GM19023 (cell line): Measurements from ENCODE around the gene BTBD2.

ENCODE experiments used
- ATAC-seq: cut with Tn5 transposase; IDR thresholded peaks from one replicate; pipeline ENCODE4 v1.9.1; 2021; ENCODE audit warnings: mild to moderate bottlenecking, moderate library complexity; ENCODE audit not compliant: unreplicated experiment

The BTBD2 gene

DNA sequence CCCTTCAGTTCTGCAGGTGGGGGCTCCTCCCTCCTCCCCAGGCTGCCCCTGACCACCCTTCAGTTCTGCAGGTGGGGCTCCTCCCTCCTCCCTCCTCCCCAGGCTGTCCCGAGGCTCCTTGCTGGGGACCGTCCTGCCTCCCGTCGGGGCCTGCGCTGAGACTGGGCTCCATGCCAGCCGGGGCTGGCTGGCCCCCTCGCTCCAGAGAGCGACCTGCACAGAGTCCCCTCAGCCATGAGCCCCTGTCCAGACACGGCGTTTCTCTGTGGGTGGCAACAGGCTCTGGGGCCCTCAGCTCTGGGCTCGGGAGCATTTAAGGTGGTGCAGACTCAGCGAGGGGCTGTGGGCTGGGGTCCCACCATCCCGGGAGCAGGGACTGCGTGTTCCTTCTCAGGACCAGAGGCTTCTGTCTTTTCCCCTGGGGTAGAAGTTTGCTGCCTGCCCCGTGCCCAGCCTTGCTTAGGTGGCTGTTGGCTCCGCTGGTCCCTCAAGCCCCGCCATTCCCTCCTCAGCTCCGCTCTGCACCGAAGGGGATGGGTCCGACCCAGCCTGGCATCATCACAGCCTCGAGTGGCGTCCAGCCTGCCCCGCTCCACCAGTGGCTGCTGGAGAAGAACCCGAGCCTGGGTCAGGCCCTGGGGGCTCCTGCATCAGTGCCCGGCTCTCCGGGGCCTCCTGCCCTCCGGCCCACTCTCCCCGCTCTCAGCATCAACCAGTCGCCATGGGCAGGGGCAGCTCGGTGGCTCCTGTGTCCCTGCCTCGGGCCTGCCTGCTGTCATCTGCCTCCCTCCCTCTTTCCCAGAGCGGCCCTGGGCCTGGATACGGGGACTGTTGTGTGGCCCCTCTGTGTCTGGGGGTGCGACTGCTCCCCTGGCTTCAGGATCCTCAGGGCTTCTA, 47.0 kb downstream of the BTBD2 start:
- no peak for ATAC-seq

DNA sequence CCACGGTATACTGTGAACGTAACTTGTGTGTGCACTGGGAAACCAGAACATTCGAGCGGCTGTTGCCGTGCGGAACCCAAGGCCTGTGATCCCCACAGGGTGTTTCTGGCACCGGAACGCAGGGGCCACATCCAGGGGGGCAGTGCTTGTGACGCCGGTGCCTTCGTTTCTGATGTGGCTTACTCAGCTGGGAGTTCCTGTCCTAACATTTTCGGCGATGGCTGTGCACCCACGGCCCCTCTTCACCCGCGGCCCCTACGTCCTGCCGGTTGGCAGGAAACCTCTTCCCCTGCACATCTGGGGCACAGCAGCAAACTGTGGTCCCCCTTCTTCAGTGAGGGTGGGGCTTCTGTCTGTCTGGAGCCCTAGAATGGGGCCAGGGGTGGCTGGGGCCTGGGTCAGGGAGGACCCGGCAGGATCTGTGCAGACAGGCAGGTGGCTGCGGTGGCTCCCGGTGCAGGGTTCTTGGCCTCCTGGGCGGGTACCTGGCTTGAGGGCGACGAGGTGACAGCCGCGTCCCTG, 48.4 kb downstream of the BTBD2 start:
- no peak for ATAC-seq

DNA sequence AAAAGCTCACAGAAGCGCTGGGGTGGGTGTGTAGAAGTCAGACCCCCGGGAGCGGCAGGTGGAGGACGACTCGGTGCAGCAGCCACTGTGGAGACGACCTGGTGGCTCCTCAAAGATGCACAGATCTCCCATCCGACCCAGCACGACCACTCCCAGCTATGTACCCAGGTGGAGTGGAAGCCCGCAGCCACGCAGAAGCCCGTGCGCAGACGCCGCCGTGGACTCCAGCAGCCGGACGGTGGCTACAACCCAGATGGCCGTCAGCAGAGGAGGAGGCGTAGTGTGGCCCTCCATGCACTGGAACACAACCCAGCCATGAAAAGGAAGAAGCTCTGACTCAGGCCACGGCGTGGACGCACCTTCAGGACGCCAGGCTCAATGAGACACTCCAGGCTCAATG, 52.8 kb downstream of the BTBD2 start:
- no peak for ATAC-seq

DNA sequence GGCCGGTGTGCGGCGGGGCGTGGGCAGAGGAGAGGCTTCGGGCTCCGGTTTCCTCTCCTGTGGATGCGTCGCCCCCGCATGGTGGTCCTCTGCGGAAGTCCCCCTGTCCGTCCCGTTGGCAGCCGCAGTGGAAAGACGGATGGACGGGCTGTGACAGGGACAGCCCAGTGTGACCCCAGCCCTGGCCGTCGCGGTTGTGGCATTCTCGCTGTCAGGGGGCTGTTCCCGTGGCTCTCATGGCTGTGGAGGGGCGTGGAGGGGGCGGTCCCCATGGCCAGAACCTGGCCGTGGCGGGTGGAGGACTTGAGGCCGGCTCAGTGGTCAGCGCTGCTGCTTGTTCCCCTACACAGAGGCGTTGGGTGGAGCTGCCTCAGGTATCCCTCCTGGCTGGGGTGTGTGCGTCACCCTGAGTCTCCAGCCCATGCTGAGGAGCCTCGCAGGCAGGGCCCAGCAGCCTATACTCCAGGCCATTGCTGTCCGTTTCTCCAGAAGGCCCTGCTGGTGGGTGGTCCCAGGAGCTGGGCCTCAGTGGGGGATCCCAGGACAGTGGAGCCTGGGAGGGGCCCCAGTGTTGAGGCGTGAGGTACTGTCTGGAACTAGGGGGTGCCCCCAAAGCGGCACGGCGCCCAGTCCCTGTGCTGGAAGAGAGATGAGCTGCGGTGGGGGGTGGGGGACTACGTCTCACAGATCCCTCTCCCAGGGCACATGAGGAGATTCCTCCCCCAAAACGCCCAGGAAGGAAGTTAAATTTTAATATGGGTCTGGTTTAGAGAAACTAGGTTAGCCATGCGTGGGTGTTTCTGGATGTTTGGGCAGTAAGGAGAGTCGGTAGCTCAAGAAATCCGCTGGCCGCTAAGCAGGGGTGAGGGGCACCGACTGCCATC, 54.3 kb downstream of the BTBD2 start:
- ATAC-seq: no peak

DNA sequence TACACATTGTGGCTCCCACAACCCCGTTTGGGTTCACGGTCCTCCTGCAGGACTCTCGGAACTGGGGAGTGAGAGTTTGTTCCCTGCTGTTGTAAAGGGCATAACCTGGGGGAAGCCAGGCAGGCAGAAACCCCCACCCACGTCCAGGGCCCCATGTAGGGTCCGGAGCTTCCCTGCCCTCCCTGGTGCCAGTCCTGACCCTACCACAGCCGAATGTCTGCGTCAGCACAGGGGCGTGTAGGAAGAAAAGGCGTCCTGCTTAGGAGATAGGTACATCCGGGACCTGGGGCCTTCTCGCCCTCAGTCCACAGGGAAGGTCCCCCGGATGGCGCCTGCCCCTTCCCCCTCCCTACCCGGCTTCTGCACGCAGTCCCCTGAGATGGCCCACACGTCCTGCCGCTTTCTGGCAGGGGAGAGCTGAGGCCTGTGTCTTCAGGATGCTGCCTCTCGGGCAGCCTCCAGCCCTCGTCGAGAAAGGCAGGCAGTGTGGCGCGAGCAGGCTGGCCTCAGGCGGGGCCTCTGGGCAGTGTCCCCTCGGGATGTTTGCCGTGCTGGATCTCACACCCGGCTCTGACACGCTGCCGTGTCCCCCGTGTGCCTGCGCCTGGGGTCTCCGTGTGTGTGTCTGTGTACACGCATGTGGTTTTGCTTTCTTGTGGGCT, 55.5 kb downstream of the BTBD2 start:
- ATAC-seq: no peak

DNA sequence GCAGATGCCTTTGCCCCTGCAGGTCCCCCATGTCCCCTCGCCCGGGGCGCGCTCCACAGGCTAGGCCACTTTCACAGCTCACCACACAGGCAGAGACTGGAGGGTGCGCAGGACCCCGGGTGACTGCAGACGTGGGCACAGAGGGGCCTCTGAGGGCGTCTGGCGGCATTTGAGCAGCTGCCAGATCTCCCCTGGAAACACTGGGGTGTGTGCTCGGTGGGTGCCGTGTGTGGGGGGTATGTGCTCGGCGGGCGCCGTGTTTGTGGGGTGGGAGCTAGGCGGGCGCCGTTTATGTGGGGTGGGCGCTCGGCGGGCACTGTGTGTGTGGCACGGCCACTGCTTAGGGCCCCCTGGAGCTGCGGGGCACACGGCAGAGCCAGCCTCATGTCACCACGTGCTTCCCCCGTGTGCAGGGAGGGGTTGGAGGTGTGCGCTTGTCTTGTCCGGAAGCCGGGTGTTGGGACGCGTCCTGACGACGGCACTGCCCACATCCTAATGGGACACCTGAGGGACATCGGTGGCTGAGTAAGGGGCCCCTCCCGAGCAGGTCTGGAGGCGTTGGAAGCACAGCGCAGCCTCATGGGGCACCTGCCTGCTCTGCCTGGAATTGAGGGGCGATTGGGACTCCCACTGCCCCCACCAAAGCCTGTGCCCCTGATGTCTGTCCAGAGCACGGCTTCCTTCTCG, 57.8 kb downstream of the BTBD2 start:
- ATAC-seq: no peak

DNA sequence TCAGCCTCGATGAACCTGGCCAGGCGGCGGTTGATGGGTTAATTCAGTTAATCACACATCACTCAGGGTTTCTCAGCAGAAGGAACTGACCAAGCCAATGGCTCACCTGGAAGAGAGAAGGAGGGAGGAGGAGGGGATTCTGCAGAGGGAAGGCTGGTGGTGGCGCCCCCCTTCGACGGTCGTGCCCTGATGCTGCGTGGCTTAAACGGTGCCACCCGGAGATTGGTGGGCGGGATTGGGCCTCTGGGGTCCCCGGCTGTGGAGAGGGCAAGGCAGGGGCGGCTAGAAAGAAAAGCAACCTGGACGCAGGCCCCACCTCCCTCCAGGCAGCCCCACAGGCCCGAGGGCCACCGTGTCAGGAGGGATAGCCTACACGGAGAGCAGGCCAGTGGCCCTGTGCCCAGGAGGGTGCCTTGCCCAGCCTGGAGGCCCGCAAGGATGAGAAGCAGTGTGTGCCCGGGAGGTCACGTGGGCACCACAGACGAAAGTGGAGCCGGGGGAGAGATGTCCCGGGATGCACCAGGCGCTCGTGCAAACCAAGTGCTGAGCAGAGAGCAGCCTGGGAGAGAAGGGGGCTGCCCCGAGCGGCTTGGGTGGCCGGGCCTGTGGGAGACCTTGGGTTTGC, 58.5 kb downstream of the BTBD2 start:
- ATAC-seq: no peak

DNA sequence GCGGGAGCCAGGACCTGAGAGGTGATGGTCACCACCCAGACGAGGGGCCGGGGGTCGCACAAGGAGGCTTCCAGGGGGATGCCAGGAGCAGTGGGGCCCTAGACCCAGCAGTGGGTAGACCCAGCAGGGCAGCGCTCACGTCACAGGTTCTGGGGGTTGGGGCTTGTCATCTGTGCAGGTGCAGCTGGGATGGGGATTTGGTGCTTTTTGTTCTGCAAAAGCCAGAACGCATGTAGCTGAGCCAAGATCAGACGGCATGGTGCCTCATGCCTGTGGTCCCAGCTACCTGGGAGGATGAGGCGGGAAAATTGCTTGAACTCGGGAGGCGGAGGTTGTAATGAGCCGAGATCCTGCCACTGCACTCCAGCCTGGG, 59.4 kb downstream of the BTBD2 start:
- ATAC-seq: no peak

DNA sequence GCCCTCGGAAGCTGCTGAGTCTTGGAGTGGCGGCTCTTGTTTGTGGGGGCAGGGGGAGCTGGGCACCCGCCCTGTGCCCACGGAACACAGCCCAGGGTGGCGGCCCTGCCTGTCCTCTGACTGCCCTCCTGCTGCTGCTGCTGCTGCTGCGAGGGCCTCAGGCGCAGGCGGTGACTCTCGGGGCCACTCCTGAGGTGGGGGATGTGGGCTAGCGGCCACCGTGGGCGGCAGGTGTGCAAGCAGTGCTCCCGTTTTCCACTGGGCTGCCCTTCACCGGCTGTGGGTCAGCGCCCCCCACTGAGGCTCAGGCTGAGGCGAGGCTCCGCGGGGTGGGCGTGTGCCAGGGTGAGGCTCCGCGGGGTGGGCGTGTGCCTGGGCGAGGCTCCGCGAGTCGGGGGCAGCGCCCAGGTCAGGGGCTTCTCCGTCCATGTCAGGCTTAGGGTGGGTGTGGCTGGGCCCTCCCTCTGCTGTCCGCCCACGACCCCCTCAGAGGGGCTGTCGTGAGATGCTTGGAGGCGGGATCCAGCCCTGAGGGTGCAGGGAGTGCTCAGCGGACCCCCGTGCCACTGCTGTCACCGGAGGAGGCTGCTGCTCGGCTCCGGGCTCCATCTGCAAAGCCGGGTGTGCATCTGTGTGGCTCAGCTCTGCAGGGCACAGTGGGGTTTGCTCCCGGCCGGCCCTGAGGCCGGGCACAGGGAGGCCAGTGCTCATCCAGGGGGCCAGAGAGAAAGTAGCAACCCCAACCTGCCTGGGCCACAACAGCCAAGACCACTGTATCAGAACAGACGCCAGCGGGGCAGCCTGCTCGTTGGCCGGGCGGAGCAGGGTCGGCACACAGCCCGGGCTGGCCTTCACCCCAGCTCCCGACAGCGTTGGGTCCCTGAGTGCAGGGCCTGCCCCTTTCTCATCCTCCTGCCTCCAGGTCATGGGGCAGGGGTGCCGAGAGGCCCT, 60.1 kb downstream of the BTBD2 start:
- ATAC-seq: no peak

DNA sequence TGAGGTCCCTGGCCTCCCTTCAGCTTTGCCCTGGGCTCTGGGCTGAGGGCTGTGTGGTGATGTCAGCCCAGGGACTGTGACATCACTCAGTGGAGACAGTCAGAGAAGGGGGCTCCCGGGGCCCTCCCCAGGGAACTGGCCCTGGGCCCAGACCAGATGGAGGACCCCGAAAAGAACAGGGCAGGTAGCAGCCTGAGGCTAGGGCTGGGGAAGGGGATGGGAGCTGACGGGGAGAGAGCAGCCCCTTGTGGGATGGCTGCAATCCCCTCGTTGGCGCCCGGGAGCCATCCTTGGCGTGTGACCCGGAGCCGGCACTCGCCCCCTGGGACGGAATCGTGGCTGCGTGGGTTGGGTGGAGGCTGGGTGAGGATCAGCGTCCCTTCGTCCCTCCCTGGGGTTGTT, 61.0 kb downstream of the BTBD2 start:
- no peak for ATAC-seq

DNA sequence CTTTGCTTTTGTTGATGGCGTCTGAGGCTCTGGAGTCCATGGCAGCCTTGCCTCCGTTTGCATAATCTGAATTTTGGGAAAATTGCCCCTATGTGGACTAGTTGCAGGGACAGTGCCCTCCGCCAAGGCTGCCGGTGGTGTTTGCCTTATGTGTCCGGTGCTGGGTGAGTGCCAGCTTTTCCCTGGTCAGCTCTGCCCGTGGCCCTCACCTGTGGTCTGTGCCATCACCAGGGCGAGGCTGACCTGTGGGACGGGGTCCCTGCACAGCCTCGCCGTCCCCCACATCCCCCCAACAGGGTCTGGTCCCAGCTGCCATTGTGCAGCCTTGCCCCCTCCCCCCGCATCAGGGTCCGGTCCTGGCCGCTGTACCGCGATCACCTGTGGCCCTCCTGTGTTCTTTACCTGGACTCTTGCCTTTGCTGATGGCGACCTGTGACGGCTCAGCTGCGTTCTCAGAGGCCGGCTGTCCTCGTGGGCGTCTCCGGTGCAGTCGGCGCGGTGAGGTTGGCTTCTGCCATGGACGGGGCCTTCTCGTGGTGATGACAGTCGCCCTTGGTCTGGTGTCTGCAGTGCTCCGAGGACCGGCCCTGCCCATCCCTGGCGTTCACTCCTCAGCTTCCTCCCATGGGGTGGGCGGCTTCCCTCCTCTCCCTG, 61.9 kb downstream of the BTBD2 start:
- no peak for ATAC-seq

DNA sequence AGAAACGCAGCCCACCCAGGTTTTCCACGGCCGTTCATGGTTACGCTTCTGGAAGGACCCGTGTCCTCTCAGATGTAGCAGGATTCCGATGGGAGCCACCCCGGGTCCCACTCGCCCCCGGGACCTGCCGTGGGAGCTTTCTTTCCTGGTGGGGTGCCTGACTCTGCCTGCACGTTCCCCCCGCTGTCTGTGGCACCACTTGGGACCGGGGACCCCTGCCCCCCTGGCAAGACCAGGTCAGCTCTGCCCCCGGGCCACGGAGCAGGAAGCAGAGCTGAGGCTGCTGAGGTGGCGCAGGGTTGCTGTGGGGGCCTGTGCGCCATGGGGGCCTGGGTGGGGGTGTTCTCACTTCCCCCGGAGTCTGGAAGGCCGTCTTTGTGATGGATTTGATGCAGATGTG, 62.5 kb downstream of the BTBD2 start:
- no peak for ATAC-seq

DNA sequence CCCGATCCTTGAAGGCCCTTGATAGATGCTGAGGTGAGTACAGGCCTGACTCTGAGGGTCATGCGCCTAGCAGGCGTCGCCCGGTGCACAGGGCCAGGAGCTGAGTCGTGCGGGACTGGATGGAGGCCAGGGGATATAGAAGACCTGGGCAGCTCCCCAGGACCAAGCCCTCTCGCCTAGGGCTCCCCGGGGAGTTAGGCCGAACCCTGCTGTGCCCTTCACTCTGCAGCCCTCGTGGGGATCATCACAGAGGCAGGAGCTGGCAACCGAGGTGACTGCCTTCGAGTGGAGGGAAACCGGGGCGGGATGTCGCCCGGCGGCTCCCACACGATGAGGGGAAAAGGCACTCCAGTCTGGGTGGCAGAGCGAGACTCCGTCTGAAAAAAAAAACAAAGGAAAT, 62.9 kb downstream of the BTBD2 start:
- ATAC-seq: no peak

DNA sequence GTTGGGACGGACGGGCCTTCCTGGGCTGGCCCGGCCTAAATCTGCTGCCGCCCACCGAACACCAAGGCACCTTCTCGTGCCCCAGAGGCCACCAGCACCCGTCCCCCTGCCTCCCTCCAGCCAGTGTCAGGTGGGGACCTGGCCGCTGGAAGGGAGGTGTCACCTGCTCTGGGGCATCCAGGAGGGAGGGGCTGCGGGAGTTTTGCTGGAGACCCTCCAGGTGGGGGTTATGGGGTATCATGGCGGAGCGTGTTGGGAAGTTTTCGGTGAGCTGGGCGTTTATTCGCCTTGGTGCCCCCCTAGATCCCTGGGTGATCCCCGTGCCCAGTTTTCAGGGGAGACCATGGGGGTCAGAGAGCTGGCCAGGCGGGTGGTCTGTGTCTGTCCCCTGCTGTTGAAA, 64.9 kb downstream of the BTBD2 start:
- ATAC-seq: no peak

DNA sequence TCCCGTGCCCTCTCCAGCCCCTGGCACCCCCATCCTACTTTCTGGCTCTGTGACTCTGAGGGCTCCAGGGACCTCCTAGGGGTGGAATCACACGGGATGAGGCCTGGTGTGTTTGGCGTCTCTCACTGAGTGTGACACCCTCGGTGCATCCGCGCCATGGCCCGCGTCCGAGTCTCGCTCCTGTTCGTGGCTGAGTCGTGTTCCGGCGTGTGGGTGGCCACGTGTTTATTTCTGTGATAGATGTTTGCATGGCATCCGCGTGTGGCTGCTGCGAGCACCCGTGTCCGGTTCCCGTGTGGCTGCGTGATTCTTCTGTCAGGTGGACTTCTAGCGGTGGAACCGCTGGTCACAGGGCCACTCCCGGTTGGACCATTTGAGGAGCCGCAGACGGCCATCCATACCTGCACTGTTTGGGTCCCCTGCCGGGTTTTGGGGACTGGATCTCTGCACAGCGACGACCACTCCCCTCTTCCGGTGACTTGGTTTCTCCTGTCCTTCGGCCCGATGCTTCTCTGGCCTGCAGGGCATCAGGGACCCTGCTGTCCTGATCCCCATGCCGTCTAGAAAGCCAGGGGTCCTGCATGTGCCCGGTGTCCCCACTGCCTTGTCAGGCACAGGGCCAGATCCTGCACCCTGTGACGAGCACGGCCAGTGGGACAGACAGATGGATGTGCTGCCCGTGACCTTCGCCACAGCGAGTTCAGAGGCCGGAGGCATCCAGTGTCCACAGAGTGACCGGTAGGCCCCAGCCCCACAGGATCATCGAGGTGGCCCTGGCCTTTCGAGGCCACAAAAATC, 66.0 kb downstream of the BTBD2 start:
- no peak for ATAC-seq

DNA sequence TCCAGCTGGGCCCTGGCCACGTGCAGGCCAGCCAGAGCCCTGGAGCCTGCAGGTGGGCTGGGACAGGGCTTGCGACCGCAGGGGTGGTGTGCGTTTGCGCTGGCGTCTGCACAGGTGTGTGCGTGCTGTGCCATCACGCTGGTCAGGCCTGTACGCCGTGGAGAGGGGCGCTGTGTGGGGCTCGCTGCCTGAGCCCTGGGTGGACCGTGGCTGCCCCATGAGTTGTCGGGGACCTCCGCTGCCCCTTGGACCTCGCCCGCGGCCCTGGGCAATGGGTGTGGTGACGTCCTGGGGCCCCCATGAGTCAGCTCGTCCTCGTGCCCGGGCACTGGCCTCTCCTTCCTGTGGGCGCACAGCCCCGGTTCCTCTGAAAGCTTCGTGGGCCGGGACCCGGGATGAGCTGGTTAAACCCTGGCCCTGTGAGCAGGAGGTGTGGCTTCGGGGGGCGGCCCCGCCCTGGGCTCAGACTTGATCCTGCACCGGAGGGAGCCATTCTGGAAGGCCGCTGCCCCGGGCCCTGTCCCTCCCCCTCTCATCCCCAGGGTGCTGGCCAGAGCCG, 67.8 kb downstream of the BTBD2 start:
- ATAC-seq: no peak

DNA sequence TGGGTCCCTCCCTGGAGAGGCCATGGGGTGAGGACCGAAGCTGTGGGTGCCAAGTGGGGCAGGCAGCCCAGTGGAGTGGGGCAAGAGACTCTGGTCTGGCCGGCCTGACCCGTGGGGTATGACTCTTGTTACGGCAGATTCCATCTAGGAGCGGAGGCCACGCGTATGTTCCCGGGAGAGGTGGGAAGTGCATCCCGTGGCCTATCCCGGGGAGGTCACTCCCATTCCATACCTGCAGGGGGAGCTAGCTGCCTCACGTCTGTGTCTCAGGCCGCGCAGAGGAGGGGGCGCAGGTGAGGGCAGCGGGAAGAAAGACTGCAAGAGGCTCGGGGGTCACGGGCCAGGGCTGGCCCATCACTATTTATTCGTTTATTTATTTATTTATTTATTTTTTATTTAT, 69.6 kb downstream of the BTBD2 start:
- ATAC-seq: no peak
